ENCODE results near the gene KLHL14.

GRCh38 chr18:32760391-32760790, 12.4 kb downstream of the KLHL14 start:
- TF ChIP-seq CTCF (IDR thresholded peaks at IDR 0.05; ENCODE audit: insufficient read depth, low read length) = no peak
- TF ChIP-seq, protein P1, sequence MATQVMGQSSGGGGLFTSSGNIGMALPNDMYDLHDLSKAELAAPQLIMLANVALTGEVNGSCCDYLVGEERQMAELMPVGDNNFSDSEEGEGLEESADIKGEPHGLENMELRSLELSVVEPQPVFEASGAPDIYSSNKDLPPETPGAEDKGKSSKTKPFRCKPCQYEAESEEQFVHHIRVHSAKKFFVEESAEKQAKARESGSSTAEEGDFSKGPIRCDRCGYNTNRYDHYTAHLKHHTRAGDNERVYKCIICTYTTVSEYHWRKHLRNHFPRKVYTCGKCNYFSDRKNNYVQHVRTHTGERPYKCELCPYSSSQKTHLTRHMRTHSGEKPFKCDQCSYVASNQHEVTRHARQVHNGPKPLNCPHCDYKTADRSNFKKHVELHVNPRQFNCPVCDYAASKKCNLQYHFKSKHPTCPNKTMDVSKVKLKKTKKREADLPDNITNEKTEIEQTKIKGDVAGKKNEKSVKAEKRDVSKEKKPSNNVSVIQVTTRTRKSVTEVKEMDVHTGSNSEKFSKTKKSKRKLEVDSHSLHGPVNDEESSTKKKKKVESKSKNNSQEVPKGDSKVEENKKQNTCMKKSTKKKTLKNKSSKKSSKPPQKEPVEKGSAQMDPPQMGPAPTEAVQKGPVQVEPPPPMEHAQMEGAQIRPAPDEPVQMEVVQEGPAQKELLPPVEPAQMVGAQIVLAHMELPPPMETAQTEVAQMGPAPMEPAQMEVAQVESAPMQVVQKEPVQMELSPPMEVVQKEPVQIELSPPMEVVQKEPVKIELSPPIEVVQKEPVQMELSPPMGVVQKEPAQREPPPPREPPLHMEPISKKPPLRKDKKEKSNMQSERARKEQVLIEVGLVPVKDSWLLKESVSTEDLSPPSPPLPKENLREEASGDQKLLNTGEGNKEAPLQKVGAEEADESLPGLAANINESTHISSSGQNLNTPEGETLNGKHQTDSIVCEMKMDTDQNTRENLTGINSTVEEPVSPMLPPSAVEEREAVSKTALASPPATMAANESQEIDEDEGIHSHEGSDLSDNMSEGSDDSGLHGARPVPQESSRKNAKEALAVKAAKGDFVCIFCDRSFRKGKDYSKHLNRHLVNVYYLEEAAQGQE (IDR thresholded peaks at IDR 0.05; ENCODE audit: insufficient replicate concordance, low read depth) = no peak
